Measurements from ENCODE around the gene TINAGL1. TPM values are rescaled to one million over a fixed set of nuclear protein-coding genes. Genes with fewer than 3 reads are reported as not detected.
A peak's percentile ranks its signal among the peaks of the same experiment; 100 is the strongest.

The TINAGL1 gene
- total and polyA plus RNA-seq, 10 of the 15 experiments (the other 5 are each of a cell fraction or from before 2014, with no cell fraction given) = 0.20 to 0.49 (median 0.23) TPM; not detected in 7

GRCh38 chr1:31605908-31606427, 29.7 kb downstream of the TINAGL1 start (continued):
- TF ChIP-seq ZNF687 (IDR thresholded peaks at IDR 0.05) (peak; percentile 100), ZNF384 (IDR thresholded peaks at IDR 0.05; ENCODE audit: borderline replicate concordance, low read depth, low read length) (no peak), E2F8 (IDR thresholded peaks at IDR 0.05; ENCODE audit: low read depth, partially characterized antibody) (peak; percentile 60), RB1 (IDR thresholded peaks at IDR 0.05; ENCODE audit: borderline replicate concordance) (0 out of 2 replicates have a peak, but pooled peaks have one; percentile 25), USF1 (IDR thresholded peaks at IDR 0.05; ENCODE audit: borderline replicate concordance, extremely low read length, insufficient read depth, low read depth, low read length) (no peak), GABPA (IDR thresholded peaks at IDR 0.05; ENCODE audit: low read depth) (peak; percentile 41; the same call in 1 of the 2 replicates), POLR2A (IDR thresholded peaks at IDR 0.05; ENCODE audit: low read depth, low read length) (no peak), TARDBP (IDR thresholded peaks at IDR 0.05; ENCODE audit: borderline replicate concordance) (0 out of 2 replicates have a peak, but pooled peaks have one; percentile 27), IRF4 (IDR thresholded peaks at IDR 0.05; ENCODE audit: low read depth, low read length) (peak; percentile 93), NFIC (IDR thresholded peaks at IDR 0.05; ENCODE audit: low read depth, low read length) (peak; percentile 95), MLLT1 (IDR thresholded peaks at IDR 0.05) (peak; percentile 40; the same call in 1 of the 2 replicates), HDAC2 (IDR thresholded peaks at IDR 0.05) (no peak), PML (IDR thresholded peaks at IDR 0.05; ENCODE audit: low read length) (peak; percentile 75), BCL11A (IDR thresholded peaks at IDR 0.05; ENCODE audit: low read depth, low read length) (peak; percentile 96), ATF7 (IDR thresholded peaks at IDR 0.05; ENCODE audit: low read depth) (peak; percentile 94), SMARCA5 (IDR thresholded peaks at IDR 0.05) (peak; percentile 85; the same call in 1 of the 2 replicates), BCL3 (IDR thresholded peaks at IDR 0.05; ENCODE audit: borderline replicate concordance, insufficient read depth, low read depth, low read length, poor library complexity, severe bottlenecking) (no peak), RAD51 (IDR thresholded peaks at IDR 0.05) (peak; percentile 20; the same call in 1 of the 2 replicates), TBL1XR1 (IDR thresholded peaks at IDR 0.05; ENCODE audit: low read depth, low read length) (peak; percentile 80; the same call in 1 of the 2 replicates), CREB1 (IDR thresholded peaks at IDR 0.05; ENCODE audit: low read depth) (peak; percentile 95), MTA3 (IDR thresholded peaks at IDR 0.05; ENCODE audit: borderline replicate concordance, low read length) (peak; percentile 91; the same call in 1 of the 2 replicates)

Data from GM12878 (cell line).